NCI-H446 (cell line): ENCODE measurements around the gene MID1.

Experiments used
- DNase-seq, 2 experiments: peaks; one replicate each; lab custom pipeline; 2025; lab: John Stamatoyannopoulos, UW

Gene MID1

DNA sequence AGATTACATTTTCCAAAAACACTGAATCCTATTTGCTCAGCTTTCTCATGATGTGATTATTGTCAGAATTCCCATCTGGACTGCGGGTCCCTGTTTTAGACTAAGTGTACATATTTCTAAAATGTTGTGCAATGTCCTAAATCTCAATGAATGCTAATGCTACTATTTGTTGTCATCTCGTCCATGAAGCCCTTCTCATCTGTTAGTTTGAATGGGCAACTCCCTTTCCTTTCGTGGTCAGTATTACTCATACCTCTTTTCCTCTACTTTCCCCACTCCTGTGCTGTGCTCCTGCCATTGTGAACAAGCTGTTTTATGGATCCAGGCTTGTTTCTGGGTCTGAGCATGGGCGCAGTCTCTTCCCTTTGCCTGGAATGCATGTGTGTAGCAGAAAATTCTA, 91.0 kb downstream of the MID1 start:
- no peak for DNase-seq

DNA sequence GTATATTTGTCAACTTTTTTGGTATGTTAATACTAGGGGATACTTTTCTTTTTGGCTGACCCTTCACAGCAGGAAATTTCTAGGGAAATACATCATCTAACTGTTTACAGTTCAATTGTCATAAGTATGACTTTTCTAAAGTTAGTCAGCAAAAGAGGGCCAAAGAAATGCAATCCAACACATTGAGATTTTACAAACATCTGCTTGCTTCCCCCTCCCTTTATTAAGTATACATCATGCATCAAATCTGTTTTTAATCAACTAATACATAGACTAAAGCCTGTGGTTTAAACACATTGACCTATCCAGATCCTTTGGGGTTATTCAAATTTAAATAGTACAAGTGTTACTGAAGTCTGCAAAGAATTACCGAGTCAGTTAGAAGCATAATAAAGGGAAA, 93.9 kb downstream of the MID1 start:
- no peak for DNase-seq

DNA sequence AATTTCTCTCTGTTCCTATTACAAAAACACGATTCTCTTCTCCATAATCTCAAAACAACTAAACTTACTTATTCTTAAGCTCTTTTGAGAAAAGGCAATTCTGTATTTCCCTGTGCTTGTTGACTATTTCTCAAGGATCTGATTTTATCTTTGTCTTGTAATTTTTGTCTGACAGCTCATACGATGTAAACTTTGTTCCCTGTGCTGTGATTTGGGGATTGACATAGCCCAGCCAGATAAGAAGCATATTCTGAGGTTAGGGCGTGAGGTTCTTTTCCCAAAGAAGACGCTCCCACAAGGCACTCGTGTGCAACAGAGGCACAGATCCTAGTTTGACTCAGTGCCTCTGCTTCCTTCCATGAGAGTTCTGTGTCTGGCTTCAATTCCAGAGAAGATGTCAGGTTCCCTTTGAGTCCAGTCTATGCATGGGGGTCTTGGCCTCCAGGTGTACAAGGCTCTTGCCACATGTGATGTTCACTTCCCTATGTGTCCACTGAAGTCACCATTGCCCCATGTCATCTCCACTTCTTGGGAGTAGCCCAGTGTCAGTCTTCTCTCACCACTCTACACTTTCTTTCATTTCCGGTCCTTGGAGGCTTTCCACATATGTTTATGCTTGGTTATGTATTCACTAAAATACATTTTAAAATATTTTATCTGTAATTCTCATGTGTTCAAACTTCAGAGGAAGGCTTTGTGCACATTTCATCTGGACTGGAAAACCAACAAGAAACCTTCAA, 94.8 kb downstream of the MID1 start:
- DNase-seq, result no peak

DNA sequence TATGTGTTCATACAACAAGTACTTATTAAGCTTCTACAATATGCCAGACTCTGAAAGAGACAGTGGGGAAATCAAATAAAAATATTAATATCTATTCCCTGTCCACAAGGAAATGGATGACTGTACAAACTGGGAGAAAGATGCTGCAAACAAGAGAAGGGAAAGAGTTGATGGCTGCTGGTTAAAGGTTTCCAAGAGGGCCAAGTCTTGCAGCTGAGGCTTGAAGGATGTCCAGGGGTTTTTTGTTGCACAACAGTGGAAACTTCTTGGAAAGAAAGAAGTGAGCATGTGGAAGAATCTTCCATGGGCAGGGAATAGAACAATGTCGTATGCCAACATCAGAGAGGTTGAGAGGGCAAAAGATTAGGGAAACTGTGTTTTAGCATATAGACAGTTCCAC, 95.8 kb downstream of the MID1 start:
- DNase-seq, result no peak

DNA sequence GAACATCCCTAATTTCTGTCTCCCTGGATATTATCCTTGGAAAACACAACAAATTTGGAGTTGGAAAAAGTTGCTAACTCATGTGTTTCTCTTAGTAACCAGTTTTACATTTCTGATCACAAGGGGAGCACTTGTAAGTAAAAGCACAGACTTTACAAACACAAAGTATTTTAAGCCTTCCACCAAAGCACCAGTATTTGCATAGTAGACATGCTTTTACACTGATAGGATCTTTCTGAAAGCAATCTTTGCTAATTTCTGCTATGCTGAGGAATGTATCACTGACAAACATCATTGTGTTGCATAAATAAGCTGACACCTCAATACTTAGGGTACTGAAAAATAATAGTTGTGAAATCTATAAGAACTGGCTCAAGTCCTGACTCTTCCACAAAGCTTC, 100.6 kb downstream of the MID1 start:
- DNase-seq, result no peak

DNA sequence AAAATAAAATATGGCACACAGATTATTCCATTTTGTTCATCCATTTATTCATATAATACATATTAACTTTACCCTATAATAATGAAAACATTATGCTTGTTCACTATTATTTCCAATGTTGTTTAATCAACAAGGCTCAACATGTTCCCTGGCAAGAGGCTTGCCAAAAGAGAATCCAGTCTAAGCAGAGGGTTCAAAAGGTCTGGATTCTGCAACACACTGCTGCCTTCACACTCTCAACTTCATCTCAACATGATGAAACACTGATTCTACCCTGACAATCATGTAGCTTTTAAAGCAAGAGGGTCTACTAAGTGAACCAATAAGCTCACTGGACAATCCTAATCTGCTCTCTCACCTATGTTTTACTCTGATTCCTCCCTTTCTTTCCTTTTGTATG, 101.1 kb downstream of the MID1 start:
- no peak for DNase-seq

DNA sequence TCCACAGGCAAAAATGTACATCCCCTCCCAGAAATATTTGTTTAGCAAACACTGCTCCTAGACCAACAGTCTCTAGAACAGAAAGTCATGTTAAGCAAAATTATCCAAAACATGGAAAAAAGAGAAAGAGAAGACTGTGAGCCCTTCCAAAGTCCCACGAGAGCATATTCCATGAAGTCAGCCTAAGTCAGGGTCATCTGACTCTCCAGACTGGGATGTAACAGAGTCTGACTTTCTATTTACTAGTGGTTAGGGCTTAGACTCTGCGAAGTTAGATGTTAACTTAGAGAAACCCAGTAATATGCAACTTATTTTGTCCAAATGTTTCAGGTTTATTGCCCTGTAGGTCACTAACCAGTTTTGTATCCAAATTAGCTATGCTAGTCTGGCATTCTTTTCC, 102.3 kb downstream of the MID1 start:
- DNase-seq, result no peak

DNA sequence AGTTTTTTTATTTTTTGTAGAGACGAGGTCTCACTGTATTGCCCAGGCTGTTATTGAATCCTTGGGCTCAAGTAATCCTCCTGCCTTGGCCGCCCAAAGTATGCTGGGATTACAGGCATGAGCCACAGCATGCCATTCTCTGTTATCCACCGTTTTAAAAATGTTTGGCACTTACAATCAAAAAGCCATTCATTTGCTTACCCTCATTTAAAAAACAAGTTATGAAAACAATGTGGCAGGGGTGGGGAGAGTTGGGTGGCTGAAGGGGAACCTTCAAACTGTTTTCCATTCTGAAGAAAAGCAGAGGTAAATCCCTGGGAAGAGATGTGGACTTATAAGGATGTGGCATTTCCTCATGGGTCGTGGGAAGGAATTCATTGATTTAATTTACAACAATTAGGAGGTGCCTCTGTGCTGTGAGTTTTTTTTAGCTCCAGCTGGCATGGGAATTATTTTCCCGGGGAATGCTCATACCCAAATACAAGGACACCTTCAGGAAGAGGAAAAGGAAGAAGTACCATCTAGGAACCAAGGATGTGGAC, 103.5 kb downstream of the MID1 start:
- no peak for DNase-seq

DNA sequence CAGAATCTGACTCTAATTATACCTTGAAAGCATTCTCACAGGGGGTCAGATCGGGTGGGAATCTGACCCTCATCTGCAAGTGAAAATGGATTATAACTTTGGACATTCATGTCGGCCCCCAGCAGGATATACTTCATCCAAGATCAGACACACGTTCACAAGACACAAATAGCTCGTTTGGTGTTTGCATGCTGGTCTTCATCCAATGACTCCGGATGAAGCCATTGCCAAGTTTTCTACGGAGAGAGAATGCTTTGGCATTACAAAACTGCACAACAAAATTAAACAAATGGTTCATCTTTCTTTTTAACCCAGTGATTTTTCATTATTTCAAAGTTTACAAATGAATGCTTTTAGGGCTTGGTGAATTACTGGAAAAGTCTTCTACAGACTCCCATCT, 105.5 kb downstream of the MID1 start:
- peak in 1 of 2 experiments; percentile 10 for DNase-seq

DNA sequence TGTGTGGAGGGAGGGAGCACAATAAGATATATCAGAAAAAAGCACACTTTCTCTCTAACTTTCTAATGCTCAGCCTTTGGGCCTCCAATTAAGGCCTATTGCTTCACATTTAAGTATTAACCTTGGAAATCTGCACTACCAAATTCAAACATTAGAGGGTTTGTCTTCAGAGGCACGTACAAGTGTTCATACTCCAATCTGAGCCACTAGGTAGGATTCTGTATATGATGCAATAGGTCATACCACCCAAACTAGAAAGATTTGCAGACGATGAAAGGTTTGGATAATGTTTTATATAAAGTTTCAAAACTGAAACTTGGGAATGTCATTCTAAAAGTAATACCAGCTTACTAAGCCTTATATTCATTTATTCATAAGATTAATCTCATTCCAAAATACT, 106.4 kb downstream of the MID1 start:
- no peak for DNase-seq

DNA sequence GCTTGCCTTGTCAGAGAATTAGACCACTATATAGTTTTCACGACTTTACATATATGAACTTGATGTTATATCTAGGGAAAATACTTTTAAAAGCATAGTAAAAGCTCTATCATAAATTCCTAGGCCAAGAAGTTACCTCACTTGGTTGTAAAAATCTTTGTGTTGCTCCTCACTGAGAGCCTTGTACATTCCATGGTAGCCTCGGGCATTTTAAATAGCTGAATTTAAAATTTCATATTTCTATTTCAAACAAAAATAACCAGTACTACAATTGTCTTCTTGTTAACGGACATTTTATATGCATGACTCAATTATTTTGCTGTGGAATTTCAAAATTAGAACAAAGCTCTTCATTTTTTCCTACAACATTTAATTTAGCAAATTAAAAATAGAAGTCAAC, 107.6 kb downstream of the MID1 start:
- DNase-seq, result no peak

DNA sequence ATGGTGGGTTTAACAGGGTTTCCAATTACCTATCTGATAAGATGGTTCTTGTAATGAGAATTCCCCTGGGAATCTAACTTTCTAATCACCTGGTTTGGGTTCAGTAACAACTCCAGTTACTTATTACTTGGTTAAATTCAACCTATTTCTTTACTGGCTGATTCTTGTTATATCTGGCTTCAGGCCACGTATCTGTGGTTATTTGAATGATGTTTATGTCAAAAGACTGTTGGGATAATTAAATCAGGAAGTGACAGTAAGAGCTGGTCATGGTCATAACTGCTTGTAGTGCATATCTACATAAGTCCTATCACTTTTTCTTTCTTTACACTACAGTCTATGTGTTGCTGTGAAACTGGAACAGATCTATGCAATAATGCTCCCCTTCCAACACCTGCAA, 108.1 kb downstream of the MID1 start:
- DNase-seq, result no peak

DNA sequence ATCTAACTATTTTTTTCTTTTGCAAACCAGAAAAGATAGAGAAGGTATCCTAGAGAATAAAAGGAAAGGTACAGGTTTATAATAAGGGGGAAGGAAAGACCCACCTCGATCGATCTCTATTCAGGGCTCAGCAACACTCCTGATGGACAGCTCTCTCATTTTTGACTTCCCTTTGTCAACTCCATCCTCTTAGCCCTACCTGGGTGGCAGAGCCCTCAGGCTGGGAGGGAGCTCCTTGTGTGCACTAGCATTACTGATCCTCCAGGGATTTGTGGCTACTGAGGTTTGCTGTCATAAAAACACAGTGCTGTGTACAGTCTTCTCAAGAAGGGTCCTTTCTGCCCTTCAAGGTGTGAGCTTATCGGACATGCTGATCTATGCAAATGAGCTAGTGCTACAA, 111.0 kb downstream of the MID1 start:
- no peak for DNase-seq

DNA sequence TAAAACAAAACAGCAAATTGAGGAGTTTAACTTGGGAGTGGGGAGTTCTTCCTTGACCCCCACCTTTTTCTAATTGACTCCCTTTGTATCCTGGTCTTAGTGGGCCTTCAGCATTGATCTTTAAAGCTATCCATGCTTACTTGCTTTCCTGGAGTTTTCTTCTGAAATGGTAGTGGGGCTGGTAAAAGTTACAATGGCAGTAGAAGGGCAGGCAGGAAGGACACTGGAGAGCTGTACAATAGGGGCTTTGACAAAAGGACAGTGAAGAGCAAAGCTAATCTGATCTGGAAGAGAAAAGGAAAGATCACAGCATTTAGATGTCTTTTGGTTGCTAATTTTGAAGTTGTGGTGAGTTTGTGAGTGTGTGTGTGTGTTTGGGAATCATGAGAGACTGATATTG, 111.5 kb downstream of the MID1 start:
- no peak for DNase-seq

DNA sequence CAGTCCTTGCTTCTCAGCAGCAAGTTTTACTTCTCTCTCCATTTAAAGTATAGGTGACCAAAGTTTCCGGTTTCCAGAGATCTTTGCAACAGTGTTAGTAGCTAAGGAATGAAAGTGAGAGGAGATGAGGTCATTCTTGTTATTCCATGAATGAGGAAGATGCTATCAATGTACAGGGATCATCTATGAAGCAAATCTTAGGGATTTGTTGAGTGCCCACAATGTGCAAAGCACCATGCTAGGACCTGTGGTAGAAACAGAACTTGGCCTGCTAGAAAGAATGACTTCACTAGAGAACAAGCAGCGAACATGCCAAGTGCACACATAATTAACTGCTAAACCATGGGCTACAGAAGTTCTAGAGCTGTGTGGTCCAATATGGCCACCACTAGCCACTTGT, 112.5 kb downstream of the MID1 start:
- no peak for DNase-seq

DNA sequence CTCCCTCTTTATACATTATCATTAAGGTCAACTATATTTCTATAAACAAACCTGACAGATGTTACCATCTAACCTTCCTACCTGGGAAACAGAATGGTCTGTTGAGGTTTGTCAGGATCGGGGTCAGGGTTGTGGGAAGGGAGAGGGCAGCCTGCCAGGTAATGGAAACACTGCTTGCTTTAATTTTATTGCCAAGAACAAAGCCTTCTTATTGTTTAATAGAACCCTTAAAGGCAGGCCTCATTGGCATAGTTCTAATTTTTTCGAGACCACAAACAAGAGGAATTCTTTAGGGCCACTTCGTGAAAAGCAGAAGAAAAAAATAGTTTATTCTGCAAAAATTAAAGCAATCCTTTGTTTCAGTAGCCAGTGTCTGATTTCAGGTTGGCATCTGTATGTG, 113.2 kb downstream of the MID1 start:
- DNase-seq, result no peak

DNA sequence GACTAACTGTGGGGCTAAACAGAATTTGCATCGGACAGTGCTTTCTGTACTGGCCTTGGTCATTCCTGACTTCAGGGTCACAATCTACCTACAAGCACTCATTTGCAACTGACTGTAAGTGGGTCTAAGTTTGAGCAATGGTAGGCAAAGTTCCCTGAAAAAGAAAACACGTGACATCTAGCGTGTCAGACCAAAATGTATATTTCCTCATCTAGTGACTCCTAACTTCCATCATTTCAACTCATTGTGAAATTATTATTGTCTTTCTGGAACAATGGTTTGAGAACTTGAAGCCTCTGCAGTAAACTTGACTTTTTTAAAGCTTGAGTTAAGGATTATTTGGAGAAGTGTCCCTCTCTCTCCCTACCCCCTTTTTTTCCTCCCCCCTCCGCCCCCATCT, 113.6 kb downstream of the MID1 start:
- no peak for DNase-seq

DNA sequence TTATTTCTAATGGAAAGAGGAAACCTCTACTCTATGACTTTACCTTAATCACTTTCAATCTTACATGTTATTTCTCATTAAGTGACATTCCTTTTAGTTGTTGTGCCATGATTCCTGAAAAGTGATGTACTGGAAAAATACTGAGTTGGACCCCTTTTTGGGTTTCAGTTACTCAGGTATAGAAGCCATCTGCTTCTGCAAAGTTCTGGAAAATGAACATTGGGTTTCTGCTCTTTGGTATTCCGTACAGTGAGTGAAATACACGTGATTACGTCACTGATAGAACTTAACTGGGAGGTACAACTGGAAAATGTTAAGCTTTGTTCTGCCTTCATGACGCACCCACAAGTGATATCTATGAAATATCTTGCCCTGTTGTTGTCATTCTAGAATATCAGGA, 114.7 kb downstream of the MID1 start:
- DNase-seq, result no peak

DNA sequence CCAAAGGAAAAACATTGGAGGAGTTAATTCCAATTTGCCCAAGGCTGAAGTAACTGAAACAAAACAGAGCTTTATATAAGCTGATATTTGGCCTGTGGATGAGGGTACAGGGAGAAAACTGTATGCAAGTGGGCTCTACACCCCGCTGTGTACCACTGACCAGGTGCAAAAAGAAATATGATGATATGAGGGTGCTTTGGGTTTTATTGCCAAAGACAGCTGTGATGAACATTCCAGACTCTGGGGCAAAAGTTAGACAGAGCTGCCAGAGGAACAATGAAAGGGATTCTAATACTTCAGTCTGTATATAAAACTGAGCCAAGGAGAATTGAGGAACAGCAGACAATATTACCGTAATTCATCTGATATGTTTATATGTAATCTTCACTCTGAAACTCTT, 117.4 kb downstream of the MID1 start:
- no peak for DNase-seq

DNA sequence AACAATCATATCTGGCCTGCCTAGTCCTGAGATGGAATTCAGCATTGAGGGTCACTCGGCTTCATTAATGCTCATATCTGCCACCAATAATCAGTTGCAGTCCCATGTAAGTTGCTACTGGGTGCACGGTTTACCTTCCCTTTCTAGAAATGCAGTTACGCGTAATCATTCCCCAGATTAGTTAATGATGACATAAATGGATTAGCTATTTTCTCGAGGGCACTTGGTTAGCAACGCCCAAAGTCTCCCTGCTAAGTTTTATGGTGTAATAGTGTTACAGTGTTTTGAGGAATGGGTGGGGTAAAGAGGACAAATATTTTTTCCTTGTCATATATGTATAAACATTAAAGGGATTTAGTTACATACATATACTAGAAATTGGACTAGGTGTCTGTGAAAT, 118.8 kb downstream of the MID1 start:
- DNase-seq, result no peak

DNA sequence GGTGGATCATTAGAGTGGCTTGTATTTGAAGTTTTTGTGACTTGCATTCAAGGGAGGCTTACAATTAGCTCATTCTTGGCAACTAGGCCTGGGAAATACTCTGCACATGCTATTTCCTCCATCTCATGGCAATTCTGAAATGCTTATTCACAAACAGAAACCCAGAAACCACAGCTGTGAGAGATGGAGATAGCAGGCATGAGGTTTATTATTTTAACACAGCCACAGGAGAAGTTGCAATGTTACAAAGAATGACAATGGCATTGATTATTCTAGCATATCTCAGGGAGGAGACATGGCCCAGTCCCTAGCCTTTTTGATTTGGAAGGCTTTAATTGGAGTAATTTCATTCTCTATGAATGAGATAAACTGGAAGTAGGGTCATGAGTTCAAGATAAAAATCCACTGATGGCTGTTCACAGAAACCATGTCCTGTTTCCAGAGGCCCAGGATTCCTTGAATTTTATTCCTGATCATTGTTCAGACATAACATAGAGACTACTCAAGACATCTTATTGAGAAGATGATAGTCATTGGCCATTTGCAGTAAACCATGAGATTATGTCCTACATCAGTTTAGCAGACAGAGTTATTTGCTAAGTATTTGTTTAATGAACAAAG, 123.9 kb downstream of the MID1 start:
- no peak for DNase-seq

DNA sequence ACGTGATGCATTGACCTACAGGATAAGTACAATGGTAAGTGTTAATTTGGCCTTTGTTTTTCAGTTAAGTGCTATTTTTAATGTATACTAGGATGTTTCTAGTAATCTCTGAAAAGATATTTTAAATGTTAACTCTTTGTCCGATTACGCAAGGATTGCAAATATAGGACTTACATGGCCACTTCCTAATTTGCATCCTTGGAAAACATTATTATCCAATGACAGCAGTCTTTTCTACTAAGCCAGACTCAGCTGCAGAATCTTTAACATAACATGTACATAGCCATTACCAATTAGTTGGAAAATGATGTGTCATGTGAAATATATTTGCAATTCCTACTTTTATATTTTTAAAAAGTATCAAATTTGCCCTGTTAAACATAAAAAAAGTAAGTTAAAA, 124.7 kb downstream of the MID1 start:
- DNase-seq, result no peak

DNA sequence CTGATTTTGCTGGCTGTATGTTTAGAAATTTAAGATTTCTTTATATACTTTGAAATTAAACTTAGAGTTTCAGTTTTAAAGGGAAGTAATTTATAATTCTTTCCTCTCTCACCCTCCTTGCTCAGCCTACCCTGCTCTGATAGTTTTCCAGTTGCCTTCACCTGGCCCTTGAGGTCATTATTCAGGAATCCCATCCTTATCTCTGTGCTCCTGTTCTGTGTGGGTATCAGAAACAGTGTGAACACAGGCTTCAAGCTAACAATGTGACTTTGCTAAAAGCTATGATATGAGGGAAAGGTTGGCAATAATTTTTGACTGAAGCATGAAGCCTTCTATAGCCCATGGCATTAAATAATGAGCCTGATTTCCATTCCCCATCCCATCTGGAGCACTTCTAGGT, 128.1 kb downstream of the MID1 start:
- no peak for DNase-seq

DNA sequence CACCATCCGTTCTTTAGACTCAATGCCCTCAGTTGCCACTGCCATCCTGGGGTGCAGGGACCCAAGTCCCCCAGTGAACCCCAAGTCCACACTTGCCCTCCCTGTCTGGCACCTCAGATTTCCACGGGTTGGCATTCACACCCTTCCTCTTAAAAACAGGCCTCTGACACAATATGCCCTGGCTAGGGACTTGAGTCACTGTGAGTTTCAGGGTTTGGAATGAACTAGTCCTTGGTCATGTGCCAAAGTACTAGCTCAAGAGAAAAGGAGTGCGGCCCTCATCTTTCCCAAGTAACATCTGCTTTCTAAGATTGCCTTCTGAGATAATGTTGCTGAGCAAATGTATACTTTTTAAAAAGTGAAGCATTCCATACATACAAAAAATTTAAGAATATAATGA, 134.0 kb downstream of the MID1 start:
- DNase-seq, result peak in 1 of 2 experiments; percentile 22
